HepG2 (cell line): ENCODE measurements around the gene MORN5. TPM values are rescaled to one million over a fixed set of nuclear protein-coding genes. Genes with fewer than 3 reads are reported as not detected.

Source experiments
- ATAC-seq: fragments of 200-7000 bp; cut with Tn5 transposase; 3 replicates; pipeline ENCODE4 v1.9.1; 2020; ENCODE audit warnings: mild to moderate bottlenecking, moderate library complexity
- BruUV-seq: library from RNA; stranded (reverse); fragments of 400-500 nt; replicated peaks from 2 replicates; lab custom pipeline; 2021; lab: Mats Ljungman, UMichigan
- CTCF ChIA-PET: fragments of 300-600 bp; formaldehyde crosslinking; extraction: SDS; loops from one replicate; lab custom pipeline; 2021; ENCODE audit warnings: low total read pairs, inconsistent platforms, low intra/inter-chr PET ratio; lab: Yijun Ruan, JAX
- POLR2A ChIA-PET: fragments of 350-600 bp; sonication (Branson Sonifier 250); formaldehyde crosslinking; loops from one replicate; lab custom pipeline; 2020; ENCODE audit warnings: antibody characterized with exemption, inconsistent platforms; lab: Yijun Ruan, JAX
- DNase-seq: peaks from one replicate; pipeline ENCODE4 v3.0.0-alpha.2; 2015; ENCODE audit warnings: low spot score
- FAIRE-seq: peaks from 3 replicates; lab custom pipeline; 2011; peaks lifted over from hg19 to GRCh38; lab: Jason Lieb, UNC
- H2AFZ ChIP-seq: one replicate; pipeline ENCODE4 v1.6.1; 2011; ENCODE audit warnings: low read length, inconsistent platforms
- H3K27ac ChIP-seq: fragments of 300-600 bp; 3 replicates; pipeline ENCODE4 v1.8.0; 2011; ENCODE audit warnings: mixed run types, mild to moderate bottlenecking, mixed read lengths, low read length, inconsistent platforms; ENCODE audit not compliant: insufficient read depth; ENCODE audit errors: extremely low read length
- H3K27me3 ChIP-seq, 2 experiments: fragments of 200-600 bp in 1 of 2; 2 replicates in 1 of 2; 3 replicates in 1 of 2; pipeline versions ENCODE4 v1.6.0 to v1.8.0; 2011; ENCODE audit warnings: low read length in 2 of 2, mild to moderate bottlenecking in 2 of 2, moderate library complexity in 2 of 2, inconsistent platforms in 1 of 2; ENCODE audit not compliant: insufficient read depth in 2 of 2, control insufficient read depth in 1 of 2
- H3K36me3 ChIP-seq, 2 experiments: fragments of 200-600 bp in 1 of 2; replicated peaks in 1 of 2; 2 replicates in 1 of 2; 3 replicates in 1 of 2; pipeline versions ENCODE4 v1.5.1 to v1.8.0; 2011; ENCODE audit warnings: low read length in 2 of 2, inconsistent platforms in 1 of 2; ENCODE audit not compliant: insufficient read depth in 2 of 2, control insufficient read depth in 1 of 2
- H3K4me1 ChIP-seq: 2 replicates; pipeline ENCODE4 v1.5.1; 2012; ENCODE audit warnings: low read length, inconsistent platforms; ENCODE audit not compliant: insufficient read depth
- H3K4me2 ChIP-seq: 2 replicates; pipeline ENCODE4 v1.6.0; 2011; ENCODE audit warnings: low read depth, low read length, inconsistent platforms
- H3K4me3 ChIP-seq, 3 experiments: fragments of 200-600 bp in 1 of 3; sonication (generic), shearing (Covaris generic) in 1 of 3; replicated peaks in 1 of 3; 2 replicates each; pipeline ENCODE4 v1.5.1; 2011 to 2016; ENCODE audit warnings: low read length in 3 of 3, inconsistent platforms in 2 of 3, low read depth in 2 of 3, mild to moderate bottlenecking in 2 of 3, control low read depth in 1 of 3, mixed read lengths in 1 of 3; ENCODE audit not compliant: insufficient read depth in 1 of 3
- H3K79me2 ChIP-seq: one replicate; pipeline ENCODE4 v1.6.1; 2011; ENCODE audit warnings: low read length, inconsistent platforms; ENCODE audit not compliant: insufficient read depth
- H3K9ac ChIP-seq: 2 replicates; pipeline ENCODE4 v1.6.0; 2011; ENCODE audit warnings: mild to moderate bottlenecking, low read depth, low read length, inconsistent platforms; ENCODE audit not compliant: insufficient read depth
- H3K9me3 ChIP-seq: 2 replicates; pipeline ENCODE4 v1.5.1; 2012; ENCODE audit warnings: mild to moderate bottlenecking, low read length
- H4K20me1 ChIP-seq: 2 replicates; pipeline ENCODE4 v1.6.0; 2011; ENCODE audit warnings: inconsistent platforms, mild to moderate bottlenecking, low read length, moderate library complexity; ENCODE audit not compliant: insufficient read depth
- CREB1 ChIP-seq, 2 experiments: fragments of 450-650 bp in 1 of 2; IDR thresholded peaks; 2 replicates each; pipeline ENCODE4 v1.6.1; 2016 to 2017; ENCODE audit warnings: control low read depth in 1 of 2, mild to moderate bottlenecking in 1 of 2, missing compliant biosample characterization in 1 of 2, missing genetic modification characterization in 1 of 2
- CREM ChIP-seq, 2 experiments: sonication (generic) in 1 of 2; formaldehyde crosslinking in 1 of 2; IDR thresholded peaks; 2 replicates each; pipeline versions ENCODE4 v1.4.0 to v1.6.1; 2016 to 2020; ENCODE audit warnings: antibody characterized with exemption in 1 of 2, mild to moderate bottlenecking in 1 of 2, missing genetic modification reagents in 1 of 2
- E2F1 ChIP-seq: sonication (generic); formaldehyde crosslinking; IDR thresholded peaks from 2 replicates; pipeline ENCODE4 v1.5.0; 2020; ENCODE audit warnings: missing genetic modification reagents
- EP300 ChIP-seq, 3 experiments: sonication (generic) in 1 of 3; formaldehyde crosslinking in 1 of 3; IDR thresholded peaks; 2 replicates each; pipeline versions ENCODE4 v1.5.1 to v1.6.1; 2011 to 2020; ENCODE audit warnings: low read depth in 2 of 3, low read length in 2 of 3, borderline replicate concordance in 1 of 3, improper control_type of control experiment in 1 of 3, mild to moderate bottlenecking in 1 of 3, missing genetic modification reagents in 1 of 3, moderate library complexity in 1 of 3
- HMG20A ChIP-seq: IDR thresholded peaks from 2 replicates; pipeline ENCODE4 v1.6.1; 2016; ENCODE audit warnings: borderline replicate concordance
- HNF4A ChIP-seq: sonication (generic); formaldehyde crosslinking; IDR thresholded peaks from 2 replicates; pipeline ENCODE4 v1.4.0; 2020; ENCODE audit warnings: missing genetic modification reagents
- NFIC ChIP-seq: IDR thresholded peaks from 2 replicates; pipeline ENCODE4 v1.6.1; 2012; ENCODE audit warnings: mild to moderate bottlenecking, low read length, inconsistent platforms
- NR2F2 ChIP-seq: IDR thresholded peaks from 2 replicates; pipeline ENCODE4 v1.6.1; 2012; ENCODE audit warnings: low read depth, inconsistent platforms, borderline replicate concordance
- NR2F6 ChIP-seq, 2 experiments: IDR thresholded peaks; 2 replicates each; pipeline ENCODE4 v1.6.1; 2016; ENCODE audit warnings: antibody characterized with exemption in 1 of 2, mild to moderate bottlenecking in 1 of 2
- PAX8 ChIP-seq: sonication (generic); formaldehyde crosslinking; IDR thresholded peaks from 2 replicates; pipeline ENCODE4 v1.8.0; 2022; ENCODE audit warnings: mild to moderate bottlenecking, missing genetic modification reagents, borderline replicate concordance
- RARA ChIP-seq: IDR thresholded peaks from 2 replicates; pipeline ENCODE4 v1.6.1; 2016; ENCODE audit warnings: missing genetic modification reagents, missing compliant biosample characterization
- RXRB ChIP-seq: IDR thresholded peaks from 2 replicates; pipeline ENCODE4 v1.6.1; 2016; ENCODE audit warnings: borderline replicate concordance, missing genetic modification reagents, missing compliant biosample characterization
- SOX5 ChIP-seq: IDR thresholded peaks from 2 replicates; pipeline ENCODE4 v1.6.1; 2016; ENCODE audit warnings: borderline replicate concordance
- SRF ChIP-seq: IDR thresholded peaks from 2 replicates; pipeline ENCODE4 v1.6.1; 2011; ENCODE audit warnings: mild to moderate bottlenecking, low read depth, low read length, moderate library complexity
- TBX2 ChIP-seq: sonication (generic); formaldehyde crosslinking; IDR thresholded peaks from 2 replicates; pipeline ENCODE4 v1.5.0; 2020; ENCODE audit warnings: missing genetic modification reagents, mild to moderate bottlenecking, borderline replicate concordance
- TEAD3 ChIP-seq: optimal IDR thresholded peaks from 2 replicates; pipeline ENCODE3; 2016; ENCODE audit warnings: borderline replicate concordance
- YEATS2 ChIP-seq: sonication (generic); formaldehyde crosslinking; IDR thresholded peaks from 2 replicates; pipeline ENCODE4 v1.4.0; 2020; ENCODE audit warnings: missing genetic modification reagents, borderline replicate concordance
- ZBTB39 ChIP-seq: sonication (generic); formaldehyde crosslinking; IDR thresholded peaks from 2 replicates; pipeline ENCODE4 v1.5.0; 2020; ENCODE audit warnings: missing genetic modification reagents
- ZEB1 ChIP-seq: IDR thresholded peaks from 2 replicates; pipeline ENCODE4 v1.6.1; 2012; ENCODE audit warnings: mild to moderate bottlenecking, low read depth, inconsistent platforms; ENCODE audit not compliant: insufficient replicate concordance
- ZNF562 ChIP-seq: sonication (generic); formaldehyde crosslinking; IDR thresholded peaks from 2 replicates; pipeline ENCODE4 v1.8.0; 2022; ENCODE audit warnings: missing genetic modification reagents, borderline replicate concordance
- WGBS: methylation state at CpG from one replicate; pipeline ENCODE4 v1.1.6; 2017; ENCODE audit warnings: low lambda C conversion rate; 5-methylcytosine and 5-hydroxymethylcytosine counted together
- in situ Hi-C: cut with HindIII; loops from 2 replicates; pipeline ENCODE4 v1.10.0; 2017; ENCODE audit warnings: low pct_unique_long_range_greater_than_20kb; ENCODE audit not compliant: extremely low pct_ligation_motif_present
- intact Hi-C: fragments of 100-400 bp; cut with micrococcal nuclease; formaldehyde crosslinking; loops from one replicate; pipeline ENCODE4 v1.10.0; 2022; ENCODE audit not compliant: unreplicated experiment
- polyA plus RNA-seq, 8 experiments: library from polyadenylated mRNA; depleted of rRNA in 3 of 8; stranded (reverse) in 7 of 8; unstranded in 1 of 8; fragments of >200 nt; fragmentation: Illumina TruSeq in 4 of 8; extraction: Trizol in 4 of 8; gene quantifications; 2 replicates each; pipeline versions ENCODE4 v1.2.1 to v1.2.3, GENCODE V29; 2011 to 2016; ENCODE audit warnings: low read depth in 4 of 8, missing spikeins in 1 of 8, mixed read lengths in 1 of 8; ENCODE audit not compliant: insufficient read depth in 1 of 8
- total RNA-seq, 5 experiments: library from RNA; depleted of rRNA; stranded (reverse); fragments of >200 nt; fragmentation: Illumina TruSeq; extraction: Trizol; gene quantifications; 2 replicates each; pipeline ENCODE4 v1.2.3, GENCODE V29; 2016; ENCODE audit warnings: low read depth in 1 of 5

Gene MORN5
- total and polyA plus RNA-seq, 2 of the 13 experiments (the other 11 are each of a cell fraction or from before 2014, with no cell fraction given) = not detected

- no TSS peak for BruUV-seq
- ChIA-PET CTCF (no interaction called here), POLR2A (no interaction called here)
- ATAC-seq = peak; percentile 73
- H4K20me1 ChIP-seq = no peaks in the 10 kb centered on the region
- H3K4me2 ChIP-seq = peak overlapping the region; percentile 59
- H3K27me3 ChIP-seq = no peaks in the 10 kb centered on the region
- peaks cover 8 to 25% of the 10 kb centered on the region in 2 experiments for H3K36me3 ChIP-seq
- no peak overlapping the region for H3K9ac ChIP-seq
- no peaks in the 10 kb centered on the region for H3K9me3 ChIP-seq
- in situ Hi-C loops = loop anchor here (5.0 kb wide), 1 partner anchor 62 kb away; no protein-coding TSS in a partner anchor
- peaks cover 63% of the 10 kb centered on the region for H3K4me1 ChIP-seq
- no peak overlapping the region for H2AFZ ChIP-seq
- DNase-seq = peak; percentile 75
- intact Hi-C loops = loop anchor here (1.0 kb wide), 1 partner anchor 16 kb away; no protein-coding TSS in a partner anchor
- no peaks in the 10 kb centered on the region for H3K79me2 ChIP-seq
- H3K27ac ChIP-seq = peak overlapping the region; percentile 26
- 49% methylated on average over 8 of the region's 8 CpGs for WGBS
- peak; percentile 85 for FAIRE-seq
- H3K4me3 ChIP-seq = no peak overlapping the region; a peak in 1 of 6 replicates
- TF ChIP-seq SRF (peak; percentile 81), EP300 (IDR thresholded peaks at IDR 0.05; ENCODE audit: low read depth in 2 of 2, low read length in 2 of 2) (peak in 1 of 2 experiments; percentile 49; a peak in 2 of 4 replicates), EP300 (CRISPR knock-in tag; IDR thresholded peaks at IDR 0.05; ENCODE audit: borderline replicate concordance) (no peak), RARA (CRISPR knock-in tag) (peak; percentile 34; the same call in 1 of the 2 replicates), NR2F2 (peak; percentile 28; the same call in 1 of the 2 replicates), NFIC (peak; percentile 45; the same call in 1 of the 2 replicates), SOX5 (CRISPR knock-in tag) (peak; percentile 34; the same call in 1 of the 2 replicates), ZBTB39 (CRISPR knock-in tag) (0 out of 2 replicates have a peak, but pooled peaks have one; percentile 32), E2F1 (CRISPR knock-in tag) (no peak), HMG20A (CRISPR knock-in tag) (peak; percentile 30; the same call in 1 of the 2 replicates), ZNF562 (CRISPR knock-in tag) (no peak), ZEB1 (peak; percentile 61), YEATS2 (CRISPR knock-in tag) (peak; percentile 18; the same call in 1 of the 2 replicates), PAX8 (CRISPR knock-in tag) (no peak), NR2F6 (IDR thresholded peaks at IDR 0.05) (peak; percentile 59), NR2F6 (CRISPR knock-in tag; IDR thresholded peaks at IDR 0.05) (peak; percentile 45; the same call in 1 of the 2 replicates), TEAD3 (peak; percentile 16), CREB1 (IDR thresholded peaks at IDR 0.05) (no peak), CREB1 (CRISPR knock-in tag; IDR thresholded peaks at IDR 0.05) (peak; percentile 31; the same call in 1 of the 2 replicates), RXRB (peak; percentile 28; the same call in 1 of the 2 replicates), CREM (IDR thresholded peaks at IDR 0.05) (peak; percentile 51), CREM (CRISPR knock-in tag; IDR thresholded peaks at IDR 0.05) (no peak), TBX2 (0 out of 2 replicates have a peak, but pooled peaks have one; percentile 19), HNF4A (CRISPR knock-in tag) (0 out of 2 replicates have a peak, but pooled peaks have one; percentile 39)
Observed at GRCh38 chr9:122140368-122141193, 19.1 kb upstream of the MORN5 start.
